IMR-90 (cell line): ENCODE data around the gene ZNF446. TPM values are rescaled to one million over a fixed set of nuclear protein-coding genes. Genes with fewer than 3 reads are reported as not detected.

Source experiments
- ATAC-seq: fragments of 200-7000 bp; cut with Tn5 transposase; 2 replicates; pipeline ENCODE4 v1.9.1; 2020; ENCODE audit warnings: low read depth, mild to moderate bottlenecking, moderate library complexity
- BruUV-seq: library from RNA; stranded (reverse); fragments of 400-500 nt; replicated peaks from 2 replicates; lab custom pipeline; 2021; lab: Mats Ljungman, UMichigan
- CTCF ChIA-PET: fragments of 300-600 bp; formaldehyde crosslinking; extraction: SDS; loops from one replicate; lab custom pipeline; 2021; ENCODE audit warnings: antibody characterized with exemption; lab: Yijun Ruan, JAX
- POLR2A ChIA-PET: fragments of 300-600 bp; sonication (Branson Sonifier 250); formaldehyde crosslinking; loops from one replicate; lab custom pipeline; 2022; ENCODE audit warnings: antibody characterized with exemption; ENCODE audit not compliant: unreplicated experiment; lab: Charles Lee
- DNase-seq: peaks from one replicate; pipeline ENCODE4 v3.0.0; 2013
- H2AFZ ChIP-seq: replicated peaks from 2 replicates; pipeline ENCODE3; 2013; ENCODE audit warnings: low read length, mild to moderate bottlenecking; ENCODE audit not compliant: poor library complexity
- H2AK5ac ChIP-seq: 2 replicates; pipeline ENCODE4 v1.6.1; 2013; ENCODE audit warnings: low read depth, low read length, inconsistent platforms
- H2AK9ac ChIP-seq: replicated peaks from 2 replicates; pipeline ENCODE3; 2013; ENCODE audit warnings: mild to moderate bottlenecking, low read depth, low read length, moderate library complexity; ENCODE audit not compliant: poor library complexity
- H2BK120ac ChIP-seq: 2 replicates; pipeline ENCODE4 v1.6.1; 2013; ENCODE audit warnings: low read depth, low read length, inconsistent platforms
- H2BK15ac ChIP-seq: 3 replicates; pipeline ENCODE4 v1.6.1; 2013; ENCODE audit warnings: low read depth, low read length, inconsistent platforms
- H2BK20ac ChIP-seq: 2 replicates; pipeline ENCODE4 v1.6.1; 2013; ENCODE audit warnings: low read depth, mild to moderate bottlenecking, inconsistent platforms, low read length, moderate library complexity
- H2BK5ac ChIP-seq: 2 replicates; pipeline ENCODE4 v1.6.1; 2013; ENCODE audit warnings: mild to moderate bottlenecking, low read depth, low read length, inconsistent platforms; ENCODE audit not compliant: poor library complexity, severe bottlenecking
- H3K14ac ChIP-seq: replicated peaks from 2 replicates; pipeline ENCODE4 v1.6.1; 2013; ENCODE audit warnings: low read depth, low read length, inconsistent platforms
- H3K18ac ChIP-seq: 2 replicates; pipeline ENCODE4 v1.6.1; 2013; ENCODE audit warnings: low read depth, low read length, control low read depth
- H3K23ac ChIP-seq: 2 replicates; pipeline ENCODE4 v1.6.1; 2013; ENCODE audit warnings: low read depth, low read length, inconsistent platforms
- H3K27ac ChIP-seq: 2 replicates; pipeline ENCODE4 v1.5.1; 2013; ENCODE audit warnings: mild to moderate bottlenecking, control low read depth, low read length; ENCODE audit not compliant: insufficient read depth
- H3K27me3 ChIP-seq: 2 replicates; pipeline ENCODE4 v1.6.1; 2013; ENCODE audit warnings: low read length; ENCODE audit not compliant: control insufficient read depth, insufficient read depth
- H3K36me3 ChIP-seq: 2 replicates; pipeline ENCODE4 v1.6.1; 2013; ENCODE audit warnings: low read length, mixed read lengths; ENCODE audit not compliant: control insufficient read depth, insufficient read depth
- H3K4ac ChIP-seq: 2 replicates; pipeline ENCODE4 v1.6.1; 2013; ENCODE audit warnings: low read depth, low read length, inconsistent platforms
- H3K4me1 ChIP-seq: 2 replicates; pipeline ENCODE4 v1.6.1; 2013; ENCODE audit warnings: low read length, mixed read lengths; ENCODE audit not compliant: control insufficient read depth, insufficient read depth
- H3K4me2 ChIP-seq: 2 replicates; pipeline ENCODE4 v1.6.1; 2013; ENCODE audit warnings: low read depth, mild to moderate bottlenecking, control low read depth, low read length, moderate library complexity
- H3K4me3 ChIP-seq: 2 replicates; pipeline ENCODE4 v1.5.1; 2013; ENCODE audit warnings: low read depth, mild to moderate bottlenecking, control low read depth, low read length, moderate library complexity; ENCODE audit not compliant: insufficient read depth
- H3K56ac ChIP-seq: 2 replicates; pipeline ENCODE4 v1.6.1; 2013; ENCODE audit warnings: low read length, inconsistent platforms; ENCODE audit not compliant: insufficient read depth; ENCODE audit errors: extremely low read depth
- H3K79me1 ChIP-seq, 2 experiments: 2 replicates each; pipeline ENCODE4 v1.6.1; 2013; ENCODE audit warnings: low read length in 2 of 2, inconsistent platforms in 1 of 2, low read depth in 1 of 2
- H3K9ac ChIP-seq: 2 replicates; pipeline ENCODE4 v1.6.1; 2013; ENCODE audit warnings: low read depth, low read length, control low read depth
- H3K9me1 ChIP-seq: 2 replicates; pipeline ENCODE4 v1.6.1; 2013; ENCODE audit warnings: low read length, inconsistent platforms; ENCODE audit not compliant: insufficient read depth
- H3K9me3 ChIP-seq: 2 replicates; pipeline ENCODE4 v1.6.1; 2013; ENCODE audit warnings: low read length; ENCODE audit not compliant: control insufficient read depth, insufficient read depth
- H4K20me1 ChIP-seq: 2 replicates; pipeline ENCODE4 v1.6.1; 2013; ENCODE audit warnings: low read length, inconsistent platforms; ENCODE audit not compliant: insufficient read depth
- H4K5ac ChIP-seq: 2 replicates; pipeline ENCODE4 v1.6.1; 2013; ENCODE audit warnings: mild to moderate bottlenecking, low read depth, low read length, control low read depth
- H4K8ac ChIP-seq, 2 experiments: 2 replicates each; pipeline ENCODE4 v1.6.1; 2013; ENCODE audit warnings: low read depth in 2 of 2, low read length in 2 of 2, control low read depth in 1 of 2, inconsistent platforms in 1 of 2
- H4K91ac ChIP-seq: 2 replicates; pipeline ENCODE4 v1.6.1; 2013; ENCODE audit warnings: low read depth, low read length, inconsistent platforms; ENCODE audit not compliant: insufficient read depth
- BHLHE40 ChIP-seq: fragments of 150-350 bp; IDR thresholded peaks from 2 replicates; pipeline ENCODE4 v1.6.1; 2016; ENCODE audit warnings: mild to moderate bottlenecking, low read depth, low read length
- CEBPB ChIP-seq: IDR thresholded peaks from 2 replicates; pipeline ENCODE4 v1.6.1; 2012; ENCODE audit warnings: low read depth, low read length, improper control_type of control experiment
- CHD1 ChIP-seq: IDR thresholded peaks from 2 replicates; pipeline ENCODE4 v1.6.1; 2012; ENCODE audit warnings: low read depth, low read length, improper control_type of control experiment
- FOS ChIP-seq: fragments of 150-350 bp; IDR thresholded peaks from 2 replicates; pipeline ENCODE4 v1.6.1; 2016; ENCODE audit warnings: low read depth, low read length
- MAFK ChIP-seq: IDR thresholded peaks from 2 replicates; pipeline ENCODE4 v1.6.1; 2012; ENCODE audit warnings: low read depth, low read length, improper control_type of control experiment
- MAZ ChIP-seq: IDR thresholded peaks from 2 replicates; pipeline ENCODE4 v1.6.1; 2012; ENCODE audit warnings: low read depth, mild to moderate bottlenecking, low read length, improper control_type of control experiment, moderate library complexity, borderline replicate concordance
- MXI1 ChIP-seq: IDR thresholded peaks from 2 replicates; pipeline ENCODE4 v1.6.1; 2012; ENCODE audit warnings: low read depth, mild to moderate bottlenecking, low read length, moderate library complexity, borderline replicate concordance
- NFE2L2 ChIP-seq: fragments of 150-350 bp; IDR thresholded peaks from 2 replicates; pipeline ENCODE4 v1.6.1; 2016; ENCODE audit warnings: low read depth, mild to moderate bottlenecking, low read length
- POLR2A ChIP-seq: IDR thresholded peaks from 2 replicates; pipeline ENCODE4 v1.6.1; 2012; ENCODE audit warnings: mild to moderate bottlenecking, low read depth, low read length
- RAD21 ChIP-seq: IDR thresholded peaks from 2 replicates; pipeline ENCODE4 v1.6.1; 2012; ENCODE audit warnings: low read length, improper control_type of control experiment
- RCOR1 ChIP-seq: IDR thresholded peaks from 2 replicates; pipeline ENCODE4 v1.6.1; 2012; ENCODE audit warnings: mild to moderate bottlenecking, low read length, improper control_type of control experiment; ENCODE audit not compliant: insufficient replicate concordance
- RFX5 ChIP-seq: IDR thresholded peaks from 2 replicates; pipeline ENCODE4 v1.8.0; 2012; ENCODE audit warnings: low read depth, mild to moderate bottlenecking, low read length, moderate library complexity
- SMC3 ChIP-seq: fragments of 150-350 bp; IDR thresholded peaks from 2 replicates; pipeline ENCODE4 v1.6.1; 2016; ENCODE audit warnings: low read depth, mild to moderate bottlenecking, antibody characterized with exemption, low read length, moderate library complexity
- WGBS, 2 experiments: methylation state at CpG; one replicate each; pipeline versions ENCODE4 v1.1.5 to v1.1.7; 2013; ENCODE audit warnings: missing lambda C conversion rate in 2 of 2; ENCODE audit not compliant: insufficient read length in 1 of 2; ENCODE audit errors: extremely low coverage in 2 of 2; 5-methylcytosine and 5-hydroxymethylcytosine counted together
- dilution Hi-C: fragments of 300-500 bp; cut with HindIII; formaldehyde crosslinking; loops from one replicate; pipeline ENCODE4 v1.14.3; 2018; ENCODE audit warnings: low sequenced_read_pairs; ENCODE audit not compliant: unreplicated experiment
- in situ Hi-C: fragments of 300-500 bp; cut with MboI; formaldehyde crosslinking; loops from 3 replicates; pipeline ENCODE4 v1.14.3; 2019; ENCODE audit warnings: low sequenced_read_pairs, inconsistent platforms, mixed read lengths
- intact Hi-C: fragments of 100-400 bp; cut with micrococcal nuclease; formaldehyde crosslinking; loops from 2 replicates; pipeline ENCODE4 v1.10.0; 2022
- polyA plus RNA-seq, 3 experiments: library from polyadenylated mRNA; depleted of rRNA; stranded (reverse); fragments of >200 nt; gene quantifications; 2 replicates each; pipeline ENCODE4 v1.2.3, GENCODE V29; 2012; ENCODE audit warnings: low replicate concordance in 1 of 3
- total RNA-seq: library from RNA; depleted of rRNA; stranded (reverse); fragments of >200 nt; gene quantifications from 2 replicates; pipeline ENCODE4 v1.2.3, GENCODE V29; 2012
- TF ChIP-seq, protein P1 (sequence below): conservative IDR thresholded peaks from 2 replicates; pipeline ENCODE4 v1.5.1; 2012; ENCODE audit warnings: mild to moderate bottlenecking, low read depth, low read length, improper control_type of control experiment
- TF ChIP-seq, protein P2 (sequence below): fragments of 150-350 bp; IDR thresholded peaks from 2 replicates; pipeline ENCODE4 v1.6.1; 2016; ENCODE audit warnings: low read depth, mild to moderate bottlenecking, low read length, moderate library complexity, borderline replicate concordance
- TF ChIP-seq, protein P3 (sequence below): fragments of 150-350 bp; IDR thresholded peaks from 2 replicates; pipeline ENCODE4 v1.6.1; 2017; ENCODE audit warnings: mild to moderate bottlenecking, antibody characterized with exemption, low read length, low read depth

The ZNF446 gene
- total and polyA plus RNA-seq, 2 of the 4 experiments (the other 2 are of a cell fraction): 4.8 to 6.9 TPM

DNA sequence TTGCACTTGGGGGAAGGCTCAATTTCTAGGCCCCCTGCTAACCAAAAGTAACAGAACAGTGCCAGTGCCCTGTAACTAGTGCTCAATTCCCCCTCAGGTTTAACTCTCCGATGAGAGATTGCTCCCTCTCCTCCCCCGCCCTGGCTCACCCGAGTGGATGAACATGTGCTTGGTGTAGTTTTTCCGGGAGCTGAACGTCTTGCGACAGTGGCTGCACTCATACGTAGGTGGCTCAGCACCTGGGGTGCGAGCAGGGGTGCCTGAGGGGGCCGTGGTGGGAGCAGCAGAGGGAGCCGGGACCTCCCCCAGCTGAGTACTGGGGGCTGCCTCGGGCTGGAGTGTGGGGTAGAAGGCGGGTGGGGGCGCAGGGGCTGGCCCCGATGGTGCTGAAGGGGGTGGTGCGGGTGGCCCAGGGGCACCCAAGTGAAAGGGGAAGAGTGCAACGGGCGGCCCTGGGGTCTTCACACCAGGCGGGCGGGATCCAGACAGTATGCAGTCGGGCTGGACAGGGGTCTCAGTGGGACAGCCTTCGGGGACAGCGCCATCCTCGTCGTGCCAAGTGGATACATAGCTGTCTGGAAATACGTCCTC lies 40.2 kb downstream of the ZNF446 start:
- H3K18ac ChIP-seq: no peak overlapping the region
- no peak overlapping the region for H2AK5ac ChIP-seq
- ChIA-PET CTCF (no interaction called here), POLR2A (no interaction called here)
- peaks cover 6% of the 10 kb centered on the region for H3K4me1 ChIP-seq
- no peak overlapping the region for H4K91ac ChIP-seq
- in situ Hi-C loops: no loop called here
- dilution Hi-C loops: no loop called here
- DNase-seq (no peak), ATAC-seq (no peak)
- no peak overlapping the region for H3K14ac ChIP-seq
- H2AK9ac ChIP-seq: peak overlapping the region; percentile 28
- peaks cover 4 to 67% of the 10 kb centered on the region in 2 experiments; a peak in 3 of 4 replicates for H3K79me1 ChIP-seq
- H3K27ac ChIP-seq: no peak overlapping the region
- no peak overlapping the region for H2AFZ ChIP-seq
- no peak overlapping the region for H2BK20ac ChIP-seq
- no peak overlapping the region for H3K9ac ChIP-seq
- peaks cover 18% of the 10 kb centered on the region for H3K36me3 ChIP-seq
- H3K27me3 ChIP-seq: no peaks in the 10 kb centered on the region
- WGBS, 2 experiments: 100% methylated on average over 5 of the region's 25 CpGs; no CpG with 5 or more reads in 1 of the 2 experiments
- TF ChIP-seq BHLHE40 (no peak), MAZ (no peak), CHD1 (no peak), NFE2L2 (no peak), SMC3 (no peak), RAD21 (no peak), RCOR1 (no peak), MAFK (no peak), MXI1 (no peak), POLR2A (no peak), FOS (no peak), RFX5 (no peak), CEBPB (no peak)
- TF ChIP-seq, protein P1, sequence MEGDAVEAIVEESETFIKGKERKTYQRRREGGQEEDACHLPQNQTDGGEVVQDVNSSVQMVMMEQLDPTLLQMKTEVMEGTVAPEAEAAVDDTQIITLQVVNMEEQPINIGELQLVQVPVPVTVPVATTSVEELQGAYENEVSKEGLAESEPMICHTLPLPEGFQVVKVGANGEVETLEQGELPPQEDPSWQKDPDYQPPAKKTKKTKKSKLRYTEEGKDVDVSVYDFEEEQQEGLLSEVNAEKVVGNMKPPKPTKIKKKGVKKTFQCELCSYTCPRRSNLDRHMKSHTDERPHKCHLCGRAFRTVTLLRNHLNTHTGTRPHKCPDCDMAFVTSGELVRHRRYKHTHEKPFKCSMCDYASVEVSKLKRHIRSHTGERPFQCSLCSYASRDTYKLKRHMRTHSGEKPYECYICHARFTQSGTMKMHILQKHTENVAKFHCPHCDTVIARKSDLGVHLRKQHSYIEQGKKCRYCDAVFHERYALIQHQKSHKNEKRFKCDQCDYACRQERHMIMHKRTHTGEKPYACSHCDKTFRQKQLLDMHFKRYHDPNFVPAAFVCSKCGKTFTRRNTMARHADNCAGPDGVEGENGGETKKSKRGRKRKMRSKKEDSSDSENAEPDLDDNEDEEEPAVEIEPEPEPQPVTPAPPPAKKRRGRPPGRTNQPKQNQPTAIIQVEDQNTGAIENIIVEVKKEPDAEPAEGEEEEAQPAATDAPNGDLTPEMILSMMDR: no peak
- TF ChIP-seq, protein P2, sequence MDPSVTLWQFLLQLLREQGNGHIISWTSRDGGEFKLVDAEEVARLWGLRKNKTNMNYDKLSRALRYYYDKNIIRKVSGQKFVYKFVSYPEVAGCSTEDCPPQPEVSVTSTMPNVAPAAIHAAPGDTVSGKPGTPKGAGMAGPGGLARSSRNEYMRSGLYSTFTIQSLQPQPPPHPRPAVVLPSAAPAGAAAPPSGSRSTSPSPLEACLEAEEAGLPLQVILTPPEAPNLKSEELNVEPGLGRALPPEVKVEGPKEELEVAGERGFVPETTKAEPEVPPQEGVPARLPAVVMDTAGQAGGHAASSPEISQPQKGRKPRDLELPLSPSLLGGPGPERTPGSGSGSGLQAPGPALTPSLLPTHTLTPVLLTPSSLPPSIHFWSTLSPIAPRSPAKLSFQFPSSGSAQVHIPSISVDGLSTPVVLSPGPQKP: no peak
- TF ChIP-seq, protein P3, sequence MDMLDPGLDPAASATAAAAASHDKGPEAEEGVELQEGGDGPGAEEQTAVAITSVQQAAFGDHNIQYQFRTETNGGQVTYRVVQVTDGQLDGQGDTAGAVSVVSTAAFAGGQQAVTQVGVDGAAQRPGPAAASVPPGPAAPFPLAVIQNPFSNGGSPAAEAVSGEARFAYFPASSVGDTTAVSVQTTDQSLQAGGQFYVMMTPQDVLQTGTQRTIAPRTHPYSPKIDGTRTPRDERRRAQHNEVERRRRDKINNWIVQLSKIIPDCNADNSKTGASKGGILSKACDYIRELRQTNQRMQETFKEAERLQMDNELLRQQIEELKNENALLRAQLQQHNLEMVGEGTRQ: no peak
- no peak overlapping the region for H2BK5ac ChIP-seq
- intact Hi-C loops: loop anchor here (5.0 kb wide), 1 partner anchor 209 kb away; the partner anchor contains the start of gene ERVK3-1
- H3K4me2 ChIP-seq: no peak overlapping the region
- BruUV-seq: no TSS peak
- H2BK15ac ChIP-seq: no peak overlapping the region
- no peak overlapping the region for H2BK120ac ChIP-seq
- no peak overlapping the region for H3K4ac ChIP-seq
- no peaks in the 10 kb centered on the region for H3K9me3 ChIP-seq
- H4K20me1 ChIP-seq: peaks cover 26% of the 10 kb centered on the region
- H4K8ac ChIP-seq: no peak overlapping the region
- no peak overlapping the region for H3K56ac ChIP-seq
- H4K5ac ChIP-seq: no peak overlapping the region
- H3K9me1 ChIP-seq: peaks cover 8% of the 10 kb centered on the region
- no peak overlapping the region for H3K23ac ChIP-seq
- no peak overlapping the region for H3K4me3 ChIP-seq
